Upper lobe of left lung (tissue), 6 donors: ENCODE measurements around the gene SDK2. TPM values are rescaled to one million over a fixed set of nuclear protein-coding genes. Genes with fewer than 3 reads are reported as not detected.

Source experiments
- ATAC-seq, 2 donors: fragments of 200-7000 bp; cut with Tn5 transposase; one replicate each; pipeline ENCODE4 v1.9.1; 2022; ENCODE audit warnings: mild to moderate bottlenecking in 2 of 2, moderate library complexity in 2 of 2; ENCODE audit not compliant: low FRiP score in 2 of 2
- DNase-seq, 2 donors: peaks; one replicate each; pipeline ENCODE4 v3.0.0-alpha.2; 2019 to 2020
- H3K27ac ChIP-seq, 4 donors: fragments of 200-600 bp; sonication (generic); one replicate each; pipeline ENCODE4 v1.5.1; 2016 to 2019
- H3K27me3 ChIP-seq, 4 donors: fragments of 200-600 bp; sonication (generic); one replicate each; pipeline ENCODE4 v1.5.1; 2017 to 2019
- H3K36me3 ChIP-seq, 4 donors: fragments of 200-600 bp; sonication (generic); one replicate each; pipeline ENCODE4 v1.5.1; 2016 to 2019
- H3K4me1 ChIP-seq, 4 donors: fragments of 200-600 bp; sonication (generic); one replicate each; pipeline ENCODE4 v1.5.1; 2018 to 2019
- H3K4me3 ChIP-seq, 4 donors: fragments of 200-600 bp; sonication (generic); one replicate each; pipeline ENCODE4 v1.5.1; 2017 to 2019; ENCODE audit warnings: mild to moderate bottlenecking in 2 of 4, moderate library complexity in 1 of 4
- H3K9me3 ChIP-seq, 4 donors: fragments of 200-600 bp; sonication (generic); one replicate each; pipeline ENCODE4 v1.5.1; 2018 to 2019
- CTCF ChIP-seq, 6 experiments: fragments of 450-650 bp in 4 of 6; fragments of 200-600 bp in 2 of 6; sonication (generic) in 2 of 6; IDR thresholded peaks; one replicate each; pipeline ENCODE4 v1.5.1; 2016 to 2019; ENCODE audit warnings: antibody characterized with exemption in 6 of 6
- EP300 ChIP-seq, 4 donors: sonication (generic); formaldehyde crosslinking; IDR thresholded peaks; one replicate each; pipeline ENCODE4 v1.5.1; 2017; ENCODE audit warnings: antibody characterized with exemption in 4 of 4, control low read depth in 2 of 4
- POLR2A ChIP-seq, 4 donors: fragments of 450-650 bp; IDR thresholded peaks; one replicate each; pipeline ENCODE4 v1.5.1; 2016 to 2017; ENCODE audit warnings: antibody characterized with exemption in 4 of 4, mild to moderate bottlenecking in 2 of 4
- POLR2AphosphoS5 ChIP-seq, 2 donors: sonication (generic); formaldehyde crosslinking; IDR thresholded peaks; one replicate each; pipeline ENCODE4 v1.5.1; 2017; ENCODE audit warnings: antibody characterized with exemption in 2 of 2
- WGBS, 2 donors: methylation state at CpG; one replicate each; pipeline ENCODE4 v1.1.5; 2017 to 2018; 5-methylcytosine and 5-hydroxymethylcytosine counted together
- total RNA-seq, 6 donors: library from RNA; depleted of rRNA in 4 of 6; stranded (reverse); fragments of >200 nt in 4 of 6; gene quantifications; one replicate each; pipeline versions ENCODE4 v1.1.0 to v1.2.1, GENCODE V29; 2016 to 2021
- donor health status: DM: no; HTN: no; CAD: no; lungs with moderate emphysema.
- donor health status: DM: no; HTN: yes; CAD: no; lungs with severe emphysema.

Gene SDK2
- total RNA-seq, 6 donors from 2014 or later, result 1.2 to 7.3 (median 2.9) TPM

GRCh38 chr17:73650140-73650539 lies 5.9 kb upstream of the SDK2 start:
- DNase-seq (no peak), ATAC-seq (no peak)
- TF ChIP-seq POLR2AphosphoS5 (IDR thresholded peaks at IDR 0.05) (no peak), CTCF (IDR thresholded peaks at IDR 0.05) (peak in 1 of 6 experiments; percentile 8)
- peaks cover 5 to 10% (median 7%) of the 10 kb centered on the region in 4 donors for H3K4me1 ChIP-seq
- WGBS, 2 donors, result 48 to 56% methylated on average over 2 of the region's 2 CpGs
- H3K27me3 ChIP-seq, result peaks cover 0 to 12% (median 4%) of the 10 kb centered on the region in 4 donors
- no peak overlapping the region for H3K27ac ChIP-seq
- peaks cover 0 to 13% (median 6%) of the 10 kb centered on the region in 4 donors for H3K9me3 ChIP-seq
- H3K36me3 ChIP-seq, result no peaks in the 10 kb centered on the region
- H3K4me3 ChIP-seq, result no peak overlapping the region

GRCh38 chr17:73648974-73649373 lies 4.7 kb upstream of the SDK2 start:
- no peak for TF ChIP-seq EP300 (IDR thresholded peaks at IDR 0.05)
- no peak for TF ChIP-seq POLR2AphosphoS5 (IDR thresholded peaks at IDR 0.05)
- TF ChIP-seq POLR2A (IDR thresholded peaks at IDR 0.05), result no peak
- TF ChIP-seq CTCF (IDR thresholded peaks at IDR 0.05), result no peak
- Histone ChIP-seq H3K4me3 (no peak overlapping the region), H3K9me3 (peaks cover 0 to 10% (median 3%) of the 10 kb centered on the region in 4 donors), H3K4me1 (peaks cover 10 to 18% (median 15%) of the 10 kb centered on the region in 4 donors), H3K27ac (no peak overlapping the region), H3K36me3 (no peaks in the 10 kb centered on the region), H3K27me3 (peaks cover 0 to 21% (median 9%) of the 10 kb centered on the region in 4 donors)
- ATAC-seq (no peak), DNase-seq (no peak)
- WGBS, 2 donors, result 98 to 100% methylated on average over 3 of the region's 3 CpGs

- H3K27me3 ChIP-seq, result peaks cover 0 to 26% (median 13%) of the 10 kb centered on the region in 4 donors
- H3K4me1 ChIP-seq, result peaks cover 15 to 23% (median 20%) of the 10 kb centered on the region in 4 donors
- peaks cover 0 to 5% (median 0%) of the 10 kb centered on the region in 4 donors for H3K9me3 ChIP-seq
- ATAC-seq, result no peak
- no peaks in the 10 kb centered on the region for H3K36me3 ChIP-seq
- H3K27ac ChIP-seq, result no peak overlapping the region
- WGBS, 2 donors, result 84 to 91% methylated on average over 3 of the region's 3 CpGs
- DNase-seq, result no peak
- no peak for TF ChIP-seq POLR2AphosphoS5 (IDR thresholded peaks at IDR 0.05)
- no peak for TF ChIP-seq CTCF (IDR thresholded peaks at IDR 0.05)
- no peak for TF ChIP-seq EP300 (IDR thresholded peaks at IDR 0.05)
- no peak overlapping the region for H3K4me3 ChIP-seq
Measured at GRCh38 chr17:73648543-73648820, 4.2 kb upstream of the SDK2 start.

- no peak for TF ChIP-seq CTCF (IDR thresholded peaks at IDR 0.05)
- TF ChIP-seq EP300 (IDR thresholded peaks at IDR 0.05), result no peak
- TF ChIP-seq POLR2AphosphoS5 (IDR thresholded peaks at IDR 0.05), result no peak
- TF ChIP-seq POLR2A (IDR thresholded peaks at IDR 0.05), result no peak
- ATAC-seq (no peak), DNase-seq (no peak)
- Histone ChIP-seq H3K27ac (no peak overlapping the region), H3K4me3 (no peak overlapping the region), H3K27me3 (peaks cover 0 to 32% (median 18%) of the 10 kb centered on the region in 4 donors), H3K4me1 (peaks cover 20 to 28% (median 25%) of the 10 kb centered on the region in 4 donors), H3K9me3 (no peaks in the 10 kb centered on the region), H3K36me3 (no peaks in the 10 kb centered on the region)
- WGBS, 2 donors, result 86 to 87% methylated on average over 12 of the region's 12 CpGs
Measured at GRCh38 chr17:73647772-73648542, 3.7 kb upstream of the SDK2 start.

GRCh38 chr17:73647301-73647695 lies 3.1 kb upstream of the SDK2 start:
- 46 to 80% methylated on average over 12 of the region's 12 CpGs for WGBS, 2 donors

More at GRCh38 chr17:73647301-73647695, 3.1 kb upstream of the SDK2 start:
- ATAC-seq (no peak), DNase-seq (no peak)
- no peak overlapping the region for H3K4me3 ChIP-seq
- peaks cover 24 to 32% (median 26%) of the 10 kb centered on the region in 4 donors for H3K4me1 ChIP-seq
- H3K36me3 ChIP-seq, result no peaks in the 10 kb centered on the region
- H3K27ac ChIP-seq, result no peak overlapping the region
- H3K9me3 ChIP-seq, result no peaks in the 10 kb centered on the region
- peaks cover 0 to 36% (median 21%) of the 10 kb centered on the region in 4 donors for H3K27me3 ChIP-seq
- TF ChIP-seq POLR2AphosphoS5 (IDR thresholded peaks at IDR 0.05), result no peak
- no peak for TF ChIP-seq CTCF (IDR thresholded peaks at IDR 0.05)
- no peak for TF ChIP-seq EP300 (IDR thresholded peaks at IDR 0.05)
- TF ChIP-seq POLR2A (IDR thresholded peaks at IDR 0.05), result no peak
